IMR-90 (cell line): ENCODE data around the gene VSIR. TPM values are rescaled to one million over a fixed set of nuclear protein-coding genes. Genes with fewer than 3 reads are reported as not detected.

Experiments used
- ATAC-seq: fragments of 200-7000 bp; cut with Tn5 transposase; 2 replicates; pipeline ENCODE4 v1.9.1; 2020; ENCODE audit warnings: low read depth, mild to moderate bottlenecking, moderate library complexity
- BruUV-seq: library from RNA; stranded (reverse); fragments of 400-500 nt; replicated peaks from 2 replicates; lab custom pipeline; 2021; lab: Mats Ljungman, UMichigan
- CTCF ChIA-PET: fragments of 300-600 bp; formaldehyde crosslinking; extraction: SDS; loops from one replicate; lab custom pipeline; 2021; ENCODE audit warnings: antibody characterized with exemption; lab: Yijun Ruan, JAX
- POLR2A ChIA-PET: fragments of 300-600 bp; sonication (Branson Sonifier 250); formaldehyde crosslinking; loops from one replicate; lab custom pipeline; 2022; ENCODE audit warnings: antibody characterized with exemption; ENCODE audit not compliant: unreplicated experiment; lab: Charles Lee
- DNase-seq: peaks from one replicate; pipeline ENCODE4 v3.0.0; 2013
- H2AFZ ChIP-seq: replicated peaks from 2 replicates; pipeline ENCODE3; 2013; ENCODE audit warnings: low read length, mild to moderate bottlenecking; ENCODE audit not compliant: poor library complexity
- H2AK5ac ChIP-seq: 2 replicates; pipeline ENCODE4 v1.6.1; 2013; ENCODE audit warnings: low read depth, low read length, inconsistent platforms
- H2AK9ac ChIP-seq: replicated peaks from 2 replicates; pipeline ENCODE3; 2013; ENCODE audit warnings: mild to moderate bottlenecking, low read depth, low read length, moderate library complexity; ENCODE audit not compliant: poor library complexity
- H2BK120ac ChIP-seq: 2 replicates; pipeline ENCODE4 v1.6.1; 2013; ENCODE audit warnings: low read depth, low read length, inconsistent platforms
- H2BK15ac ChIP-seq: 3 replicates; pipeline ENCODE4 v1.6.1; 2013; ENCODE audit warnings: low read depth, low read length, inconsistent platforms
- H2BK20ac ChIP-seq: 2 replicates; pipeline ENCODE4 v1.6.1; 2013; ENCODE audit warnings: low read depth, mild to moderate bottlenecking, inconsistent platforms, low read length, moderate library complexity
- H2BK5ac ChIP-seq: 2 replicates; pipeline ENCODE4 v1.6.1; 2013; ENCODE audit warnings: mild to moderate bottlenecking, low read depth, low read length, inconsistent platforms; ENCODE audit not compliant: poor library complexity, severe bottlenecking
- H3K14ac ChIP-seq: replicated peaks from 2 replicates; pipeline ENCODE4 v1.6.1; 2013; ENCODE audit warnings: low read depth, low read length, inconsistent platforms
- H3K18ac ChIP-seq: 2 replicates; pipeline ENCODE4 v1.6.1; 2013; ENCODE audit warnings: low read depth, low read length, control low read depth
- H3K23ac ChIP-seq: 2 replicates; pipeline ENCODE4 v1.6.1; 2013; ENCODE audit warnings: low read depth, low read length, inconsistent platforms
- H3K27ac ChIP-seq: 2 replicates; pipeline ENCODE4 v1.5.1; 2013; ENCODE audit warnings: mild to moderate bottlenecking, control low read depth, low read length; ENCODE audit not compliant: insufficient read depth
- H3K27me3 ChIP-seq: 2 replicates; pipeline ENCODE4 v1.6.1; 2013; ENCODE audit warnings: low read length; ENCODE audit not compliant: control insufficient read depth, insufficient read depth
- H3K36me3 ChIP-seq: 2 replicates; pipeline ENCODE4 v1.6.1; 2013; ENCODE audit warnings: low read length, mixed read lengths; ENCODE audit not compliant: control insufficient read depth, insufficient read depth
- H3K4ac ChIP-seq: 2 replicates; pipeline ENCODE4 v1.6.1; 2013; ENCODE audit warnings: low read depth, low read length, inconsistent platforms
- H3K4me1 ChIP-seq: 2 replicates; pipeline ENCODE4 v1.6.1; 2013; ENCODE audit warnings: low read length, mixed read lengths; ENCODE audit not compliant: control insufficient read depth, insufficient read depth
- H3K4me2 ChIP-seq: 2 replicates; pipeline ENCODE4 v1.6.1; 2013; ENCODE audit warnings: low read depth, mild to moderate bottlenecking, control low read depth, low read length, moderate library complexity
- H3K4me3 ChIP-seq: 2 replicates; pipeline ENCODE4 v1.5.1; 2013; ENCODE audit warnings: low read depth, mild to moderate bottlenecking, control low read depth, low read length, moderate library complexity; ENCODE audit not compliant: insufficient read depth
- H3K56ac ChIP-seq: 2 replicates; pipeline ENCODE4 v1.6.1; 2013; ENCODE audit warnings: low read length, inconsistent platforms; ENCODE audit not compliant: insufficient read depth; ENCODE audit errors: extremely low read depth
- H3K79me1 ChIP-seq, 2 experiments: 2 replicates each; pipeline ENCODE4 v1.6.1; 2013; ENCODE audit warnings: low read length in 2 of 2, inconsistent platforms in 1 of 2, low read depth in 1 of 2
- H3K9ac ChIP-seq: 2 replicates; pipeline ENCODE4 v1.6.1; 2013; ENCODE audit warnings: low read depth, low read length, control low read depth
- H3K9me1 ChIP-seq: 2 replicates; pipeline ENCODE4 v1.6.1; 2013; ENCODE audit warnings: low read length, inconsistent platforms; ENCODE audit not compliant: insufficient read depth
- H3K9me3 ChIP-seq: 2 replicates; pipeline ENCODE4 v1.6.1; 2013; ENCODE audit warnings: low read length; ENCODE audit not compliant: control insufficient read depth, insufficient read depth
- H4K20me1 ChIP-seq: 2 replicates; pipeline ENCODE4 v1.6.1; 2013; ENCODE audit warnings: low read length, inconsistent platforms; ENCODE audit not compliant: insufficient read depth
- H4K5ac ChIP-seq: 2 replicates; pipeline ENCODE4 v1.6.1; 2013; ENCODE audit warnings: mild to moderate bottlenecking, low read depth, low read length, control low read depth
- H4K8ac ChIP-seq, 2 experiments: 2 replicates each; pipeline ENCODE4 v1.6.1; 2013; ENCODE audit warnings: low read depth in 2 of 2, low read length in 2 of 2, control low read depth in 1 of 2, inconsistent platforms in 1 of 2
- H4K91ac ChIP-seq: 2 replicates; pipeline ENCODE4 v1.6.1; 2013; ENCODE audit warnings: low read depth, low read length, inconsistent platforms; ENCODE audit not compliant: insufficient read depth
- BHLHE40 ChIP-seq: fragments of 150-350 bp; IDR thresholded peaks from 2 replicates; pipeline ENCODE4 v1.6.1; 2016; ENCODE audit warnings: mild to moderate bottlenecking, low read depth, low read length
- CEBPB ChIP-seq: IDR thresholded peaks from 2 replicates; pipeline ENCODE4 v1.6.1; 2012; ENCODE audit warnings: low read depth, low read length, improper control_type of control experiment
- CHD1 ChIP-seq: IDR thresholded peaks from 2 replicates; pipeline ENCODE4 v1.6.1; 2012; ENCODE audit warnings: low read depth, low read length, improper control_type of control experiment
- ELK1 ChIP-seq: fragments of 150-350 bp; IDR thresholded peaks from 2 replicates; pipeline ENCODE4 v1.6.1; 2016; ENCODE audit warnings: low read depth, mild to moderate bottlenecking, low read length, moderate library complexity, borderline replicate concordance
- FOS ChIP-seq: fragments of 150-350 bp; IDR thresholded peaks from 2 replicates; pipeline ENCODE4 v1.6.1; 2016; ENCODE audit warnings: low read depth, low read length
- MAFK ChIP-seq: IDR thresholded peaks from 2 replicates; pipeline ENCODE4 v1.6.1; 2012; ENCODE audit warnings: low read depth, low read length, improper control_type of control experiment
- MXI1 ChIP-seq: IDR thresholded peaks from 2 replicates; pipeline ENCODE4 v1.6.1; 2012; ENCODE audit warnings: low read depth, mild to moderate bottlenecking, low read length, moderate library complexity, borderline replicate concordance
- POLR2A ChIP-seq: IDR thresholded peaks from 2 replicates; pipeline ENCODE4 v1.6.1; 2012; ENCODE audit warnings: mild to moderate bottlenecking, low read depth, low read length
- RAD21 ChIP-seq: IDR thresholded peaks from 2 replicates; pipeline ENCODE4 v1.6.1; 2012; ENCODE audit warnings: low read length, improper control_type of control experiment
- RCOR1 ChIP-seq: IDR thresholded peaks from 2 replicates; pipeline ENCODE4 v1.6.1; 2012; ENCODE audit warnings: mild to moderate bottlenecking, low read length, improper control_type of control experiment; ENCODE audit not compliant: insufficient replicate concordance
- RFX5 ChIP-seq: IDR thresholded peaks from 2 replicates; pipeline ENCODE4 v1.8.0; 2012; ENCODE audit warnings: low read depth, mild to moderate bottlenecking, low read length, moderate library complexity
- SMC3 ChIP-seq: fragments of 150-350 bp; IDR thresholded peaks from 2 replicates; pipeline ENCODE4 v1.6.1; 2016; ENCODE audit warnings: low read depth, mild to moderate bottlenecking, antibody characterized with exemption, low read length, moderate library complexity
- WGBS, 2 experiments: methylation state at CpG; one replicate each; pipeline versions ENCODE4 v1.1.5 to v1.1.7; 2013; ENCODE audit warnings: missing lambda C conversion rate in 2 of 2; ENCODE audit not compliant: insufficient read length in 1 of 2; ENCODE audit errors: extremely low coverage in 2 of 2; 5-methylcytosine and 5-hydroxymethylcytosine counted together
- dilution Hi-C: fragments of 300-500 bp; cut with HindIII; formaldehyde crosslinking; loops from one replicate; pipeline ENCODE4 v1.14.3; 2018; ENCODE audit warnings: low sequenced_read_pairs; ENCODE audit not compliant: unreplicated experiment
- in situ Hi-C: fragments of 300-500 bp; cut with MboI; formaldehyde crosslinking; loops from 3 replicates; pipeline ENCODE4 v1.14.3; 2019; ENCODE audit warnings: low sequenced_read_pairs, inconsistent platforms, mixed read lengths
- intact Hi-C: fragments of 100-400 bp; cut with micrococcal nuclease; formaldehyde crosslinking; loops from 2 replicates; pipeline ENCODE4 v1.10.0; 2022
- polyA plus RNA-seq, 3 experiments: library from polyadenylated mRNA; depleted of rRNA; stranded (reverse); fragments of >200 nt; gene quantifications; 2 replicates each; pipeline ENCODE4 v1.2.3, GENCODE V29; 2012; ENCODE audit warnings: low replicate concordance in 1 of 3
- total RNA-seq: library from RNA; depleted of rRNA; stranded (reverse); fragments of >200 nt; gene quantifications from 2 replicates; pipeline ENCODE4 v1.2.3, GENCODE V29; 2012
- TF ChIP-seq, protein P1 (sequence below): conservative IDR thresholded peaks from 2 replicates; pipeline ENCODE4 v1.5.1; 2012; ENCODE audit warnings: mild to moderate bottlenecking, low read depth, low read length, improper control_type of control experiment
- TF ChIP-seq, protein P2 (sequence below): fragments of 150-350 bp; IDR thresholded peaks from 2 replicates; pipeline ENCODE4 v1.6.1; 2017; ENCODE audit warnings: mild to moderate bottlenecking, antibody characterized with exemption, low read length, low read depth

Gene VSIR
- total and polyA plus RNA-seq, 2 of the 4 experiments (the other 2 are of a cell fraction): 5.0 to 23.8 TPM

- peaks cover 34% of the 10 kb centered on the region for H3K27me3 ChIP-seq
- intact Hi-C loops: no loop called here
- no peak overlapping the region for H3K23ac ChIP-seq
- no peak overlapping the region for H3K27ac ChIP-seq
- in situ Hi-C loops: no loop called here
- no peak overlapping the region for H2AK5ac ChIP-seq
- H3K56ac ChIP-seq: no peak overlapping the region
- no peak overlapping the region for H3K4ac ChIP-seq
- H4K8ac ChIP-seq: no peak overlapping the region
- no peak overlapping the region for H4K5ac ChIP-seq
- H3K79me1 ChIP-seq: no peaks in the 10 kb centered on the region
- no peak for ATAC-seq
- no peaks in the 10 kb centered on the region for H3K9me3 ChIP-seq
- no peaks in the 10 kb centered on the region for H3K4me1 ChIP-seq
- no TSS peak for BruUV-seq
- WGBS, 2 experiments: 90% methylated on average over 4 of the region's 6 CpGs; no CpG with 5 or more reads in 1 of the 2 experiments
- no peak overlapping the region for H2AFZ ChIP-seq
- no peak overlapping the region for H3K9ac ChIP-seq
- H2BK120ac ChIP-seq: no peak overlapping the region
- ChIA-PET CTCF (no interaction called here), POLR2A (no interaction called here)
- H2BK20ac ChIP-seq: no peak overlapping the region
- H2BK15ac ChIP-seq: no peak overlapping the region
- H3K14ac ChIP-seq: no peak overlapping the region
- H4K91ac ChIP-seq: no peak overlapping the region
- H3K4me2 ChIP-seq: no peak overlapping the region
- TF ChIP-seq, protein P1, sequence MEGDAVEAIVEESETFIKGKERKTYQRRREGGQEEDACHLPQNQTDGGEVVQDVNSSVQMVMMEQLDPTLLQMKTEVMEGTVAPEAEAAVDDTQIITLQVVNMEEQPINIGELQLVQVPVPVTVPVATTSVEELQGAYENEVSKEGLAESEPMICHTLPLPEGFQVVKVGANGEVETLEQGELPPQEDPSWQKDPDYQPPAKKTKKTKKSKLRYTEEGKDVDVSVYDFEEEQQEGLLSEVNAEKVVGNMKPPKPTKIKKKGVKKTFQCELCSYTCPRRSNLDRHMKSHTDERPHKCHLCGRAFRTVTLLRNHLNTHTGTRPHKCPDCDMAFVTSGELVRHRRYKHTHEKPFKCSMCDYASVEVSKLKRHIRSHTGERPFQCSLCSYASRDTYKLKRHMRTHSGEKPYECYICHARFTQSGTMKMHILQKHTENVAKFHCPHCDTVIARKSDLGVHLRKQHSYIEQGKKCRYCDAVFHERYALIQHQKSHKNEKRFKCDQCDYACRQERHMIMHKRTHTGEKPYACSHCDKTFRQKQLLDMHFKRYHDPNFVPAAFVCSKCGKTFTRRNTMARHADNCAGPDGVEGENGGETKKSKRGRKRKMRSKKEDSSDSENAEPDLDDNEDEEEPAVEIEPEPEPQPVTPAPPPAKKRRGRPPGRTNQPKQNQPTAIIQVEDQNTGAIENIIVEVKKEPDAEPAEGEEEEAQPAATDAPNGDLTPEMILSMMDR: no peak
- no peak for TF ChIP-seq CEBPB
- TF ChIP-seq RFX5: no peak
- TF ChIP-seq MXI1: no peak
- TF ChIP-seq, protein P2, sequence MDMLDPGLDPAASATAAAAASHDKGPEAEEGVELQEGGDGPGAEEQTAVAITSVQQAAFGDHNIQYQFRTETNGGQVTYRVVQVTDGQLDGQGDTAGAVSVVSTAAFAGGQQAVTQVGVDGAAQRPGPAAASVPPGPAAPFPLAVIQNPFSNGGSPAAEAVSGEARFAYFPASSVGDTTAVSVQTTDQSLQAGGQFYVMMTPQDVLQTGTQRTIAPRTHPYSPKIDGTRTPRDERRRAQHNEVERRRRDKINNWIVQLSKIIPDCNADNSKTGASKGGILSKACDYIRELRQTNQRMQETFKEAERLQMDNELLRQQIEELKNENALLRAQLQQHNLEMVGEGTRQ: no peak
- TF ChIP-seq ELK1: no peak
- no peak for TF ChIP-seq RAD21
- TF ChIP-seq BHLHE40: no peak
- TF ChIP-seq RCOR1: no peak
- TF ChIP-seq SMC3: no peak
- TF ChIP-seq CHD1: no peak
- TF ChIP-seq FOS: no peak
- TF ChIP-seq POLR2A: no peak
- no peak for TF ChIP-seq MAFK
- no peaks in the 10 kb centered on the region for H3K36me3 ChIP-seq
- no peaks in the 10 kb centered on the region for H4K20me1 ChIP-seq
- H3K4me3 ChIP-seq: no peak overlapping the region
- H3K9me1 ChIP-seq: no peaks in the 10 kb centered on the region
- dilution Hi-C loops: no loop called here
- H2AK9ac ChIP-seq: no peak overlapping the region
- H3K18ac ChIP-seq: no peak overlapping the region
- no peak for DNase-seq
- H2BK5ac ChIP-seq: no peak overlapping the region
Measured at GRCh38 chr10:71802235-71802634, 28.9 kb upstream of the VSIR start.
